DND-41 (cell line): ENCODE data around the gene HOXB8.
A peak's percentile ranks its signal among the peaks of the same experiment; 100 is the strongest.

Experiments used
- ATAC-seq: fragments of 200-7000 bp; cut with Tn5 transposase; 3 replicates; pipeline ENCODE4 v1.9.1; 2021; ENCODE audit warnings: low read depth; ENCODE audit not compliant: insufficient read depth
- DNase-seq: peaks from one replicate; pipeline ENCODE4 v3.0.0-alpha.2; 2020
- H2AFZ ChIP-seq: 2 replicates; pipeline ENCODE4 v1.6.0; 2012; ENCODE audit warnings: low read depth, low read length
- H3K27ac ChIP-seq: 2 replicates; pipeline ENCODE4 v1.5.1; 2012; ENCODE audit warnings: low read length, inconsistent platforms
- H3K27me3 ChIP-seq: fragments of 200-600 bp; sonication (generic); 2 replicates; pipeline ENCODE4 v1.6.0; 2012; ENCODE audit warnings: low read length, mild to moderate bottlenecking, inconsistent platforms; ENCODE audit not compliant: insufficient read depth, poor library complexity
- H3K36me3 ChIP-seq: 2 replicates; pipeline ENCODE4 v1.5.1; 2012; ENCODE audit warnings: low read length, inconsistent platforms; ENCODE audit not compliant: insufficient read depth
- H3K4me1 ChIP-seq: 2 replicates; pipeline ENCODE4 v1.5.1; 2012; ENCODE audit warnings: mild to moderate bottlenecking, low read length; ENCODE audit not compliant: insufficient read depth
- H3K4me2 ChIP-seq: 2 replicates; pipeline ENCODE4 v1.6.0; 2012; ENCODE audit warnings: mild to moderate bottlenecking, moderate library complexity, low read length, inconsistent platforms; ENCODE audit not compliant: insufficient read depth
- H3K4me3 ChIP-seq, 2 experiments: fragments of 200-600 bp in 1 of 2; shearing (Covaris generic) in 1 of 2; 2 replicates each; pipeline ENCODE4 v1.5.1; 2012 to 2016; ENCODE audit warnings: inconsistent platforms in 2 of 2, low read length in 2 of 2, mild to moderate bottlenecking in 2 of 2, low read depth in 1 of 2, moderate library complexity in 1 of 2
- H3K79me2 ChIP-seq: 2 replicates; pipeline ENCODE4 v1.6.0; 2012; ENCODE audit warnings: low read length, inconsistent platforms; ENCODE audit not compliant: insufficient read depth
- H3K9ac ChIP-seq: 2 replicates; pipeline ENCODE4 v1.6.0; 2012; ENCODE audit warnings: low read depth, mild to moderate bottlenecking, inconsistent platforms, low read length, moderate library complexity
- H3K9me3 ChIP-seq: 2 replicates; pipeline ENCODE4 v1.5.1; 2012; ENCODE audit warnings: low read length, moderate library complexity, mild to moderate bottlenecking, inconsistent platforms; ENCODE audit not compliant: insufficient read depth, severe bottlenecking
- H4K20me1 ChIP-seq: 2 replicates; pipeline ENCODE4 v1.6.0; 2012; ENCODE audit warnings: low read length; ENCODE audit not compliant: insufficient read depth
- CTCF ChIP-seq: IDR thresholded peaks from 2 replicates; pipeline ENCODE4 v1.5.1; 2012; ENCODE audit warnings: borderline replicate concordance, low read length, moderate library complexity, mild to moderate bottlenecking; ENCODE audit not compliant: poor library complexity, severe bottlenecking; ENCODE audit errors: extremely low read depth
- EZH2 ChIP-seq: IDR thresholded peaks from 3 replicates; pipeline ENCODE4 v1.6.1; 2012; ENCODE audit warnings: borderline replicate concordance, low read depth, mild to moderate bottlenecking, moderate library complexity, low read length, inconsistent platforms; ENCODE audit not compliant: severe bottlenecking

The HOXB8 gene

DNA sequence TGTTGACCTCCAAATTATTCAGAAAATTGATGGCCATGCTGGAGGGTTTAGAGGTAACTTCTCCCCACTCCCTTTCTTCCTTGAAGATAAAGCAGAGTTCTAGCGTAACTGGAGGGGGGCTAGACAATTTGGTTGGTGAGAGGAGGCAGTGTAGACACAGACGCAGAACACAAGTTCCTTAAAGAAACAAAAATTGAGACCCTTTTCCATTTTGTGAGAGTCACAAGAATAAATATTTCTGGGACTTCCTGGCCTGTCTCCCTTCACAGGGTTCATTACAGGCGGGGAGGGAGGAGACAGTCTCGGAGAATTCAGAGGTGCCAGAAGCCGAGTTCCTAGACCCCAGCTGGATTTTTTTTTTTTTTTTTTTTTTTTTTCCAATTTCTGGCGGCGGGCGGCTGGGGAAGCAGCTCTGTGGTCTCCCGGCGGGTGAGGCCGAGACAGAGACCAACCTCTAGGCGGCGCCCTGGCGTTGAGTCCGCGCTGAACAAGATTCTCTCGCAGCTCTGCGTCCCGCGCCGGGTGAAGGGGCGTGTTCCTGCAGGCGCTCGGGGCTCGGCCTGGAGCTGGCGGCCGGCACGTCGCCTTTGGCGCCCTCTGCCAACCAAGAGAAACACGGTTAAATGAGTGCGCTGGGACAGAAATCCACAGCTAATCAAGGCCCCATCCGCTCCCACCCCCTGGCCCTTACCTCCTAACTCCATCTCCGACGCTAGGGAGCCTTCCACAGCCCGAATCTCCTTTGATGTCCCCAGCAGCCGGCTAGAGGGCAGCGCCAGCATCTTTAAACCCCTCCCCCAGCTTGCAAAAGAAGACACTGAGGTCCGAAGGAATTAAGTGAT, 21.3 kb upstream of the HOXB8 start:
- no peak overlapping the region for H3K27ac ChIP-seq
- no peak overlapping the region for H3K4me3 ChIP-seq
- ATAC-seq (no peak), DNase-seq (peak; percentile 9)
- H2AFZ ChIP-seq, result no peak overlapping the region
- H3K9me3 ChIP-seq, result no peaks in the 10 kb centered on the region
- no peaks in the 10 kb centered on the region for H4K20me1 ChIP-seq
- no peaks in the 10 kb centered on the region for H3K4me1 ChIP-seq
- H3K4me2 ChIP-seq, result no peak overlapping the region
- no peak overlapping the region for H3K9ac ChIP-seq
- H3K36me3 ChIP-seq, result no peaks in the 10 kb centered on the region
- TF ChIP-seq CTCF (peak; percentile 40), EZH2 (no peak)
- peaks cover 55% of the 10 kb centered on the region for H3K27me3 ChIP-seq
- H3K79me2 ChIP-seq, result no peaks in the 10 kb centered on the region

DNA sequence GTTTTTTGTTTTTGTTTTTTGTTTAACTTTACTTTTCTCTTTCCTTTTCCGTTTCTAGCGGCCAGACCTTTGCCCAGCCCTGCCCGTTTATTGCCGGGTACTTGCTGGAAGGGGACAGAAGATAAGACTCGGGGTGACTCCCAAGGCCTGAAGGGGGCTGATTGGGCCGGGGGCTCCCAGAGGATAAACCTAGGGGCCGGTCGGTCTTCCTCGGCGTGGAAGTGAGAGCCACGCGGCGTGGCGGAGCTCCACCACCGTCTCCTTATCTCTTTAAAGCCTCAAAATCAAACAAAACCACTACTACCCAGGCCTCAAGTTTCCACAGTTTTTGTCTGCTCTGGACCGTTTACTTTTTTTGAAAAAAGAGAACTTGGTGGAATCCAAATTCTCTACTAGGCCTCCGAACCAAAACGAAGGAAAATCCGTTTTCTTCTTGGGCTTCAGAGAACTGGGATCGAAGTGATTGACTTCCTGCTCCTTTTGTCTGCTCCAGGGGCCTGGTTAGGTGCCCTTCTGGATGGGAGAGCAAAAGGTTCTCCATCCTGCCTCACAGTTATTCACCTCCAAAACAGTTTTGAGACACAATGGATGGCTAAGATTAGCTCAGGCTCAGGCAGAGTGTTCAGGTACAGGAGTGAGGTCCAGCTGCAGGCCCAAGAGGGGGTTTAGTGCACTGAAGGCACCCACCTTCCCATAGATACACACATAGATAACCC, 19.6 kb upstream of the HOXB8 start:
- no peak overlapping the region for H3K4me2 ChIP-seq
- H3K4me3 ChIP-seq, result no peak overlapping the region
- TF ChIP-seq CTCF (no peak), EZH2 (no peak)
- no peak for DNase-seq
- no peaks in the 10 kb centered on the region for H3K4me1 ChIP-seq
- no peaks in the 10 kb centered on the region for H4K20me1 ChIP-seq
- H3K9ac ChIP-seq, result no peak overlapping the region
- ATAC-seq, result no peak
- no peaks in the 10 kb centered on the region for H3K36me3 ChIP-seq
- H3K27me3 ChIP-seq, result peaks cover 58% of the 10 kb centered on the region
- H2AFZ ChIP-seq, result no peak overlapping the region
- no peaks in the 10 kb centered on the region for H3K79me2 ChIP-seq
- H3K9me3 ChIP-seq, result no peaks in the 10 kb centered on the region
- H3K27ac ChIP-seq, result no peak overlapping the region

- TF ChIP-seq CTCF (no peak), EZH2 (no peak)
- Histone ChIP-seq H3K79me2 (no peaks in the 10 kb centered on the region), H3K9me3 (no peaks in the 10 kb centered on the region), H3K4me3 (no peak overlapping the region), H3K27me3 (peaks cover 59% of the 10 kb centered on the region), H3K27ac (no peak overlapping the region), H3K4me1 (no peaks in the 10 kb centered on the region), H4K20me1 (no peaks in the 10 kb centered on the region), H3K4me2 (no peak overlapping the region), H3K9ac (no peak overlapping the region), H3K36me3 (no peaks in the 10 kb centered on the region), H2AFZ (no peak overlapping the region)
- ATAC-seq, result no peak
- DNase-seq, result no peak
Observed at GRCh38 chr17:48633266-48633677, 18.2 kb upstream of the HOXB8 start.
